AG04450 (cell line): ENCODE data around the gene ZNF746. TPM values are rescaled to one million over a fixed set of nuclear protein-coding genes. Genes with fewer than 3 reads are reported as not detected.

Experiments
- CTCF ChIA-PET: fragments of 300-600, 350-600 bp; formaldehyde crosslinking; extraction: SDS; loops from one replicate; lab custom pipeline; 2022; ENCODE audit warnings: antibody characterized with exemption, inconsistent platforms; lab: Charles Lee
- POLR2A ChIA-PET: fragments of 350-600 bp; formaldehyde crosslinking; extraction: SDS; loops from one replicate; lab custom pipeline; 2021; ENCODE audit warnings: antibody characterized with exemption, inconsistent platforms; lab: Yijun Ruan, JAX
- DNase-seq: peaks from one replicate; pipeline ENCODE4 v3.0.0-alpha.2; 2011; ENCODE audit warnings: low read depth, low spot score
- H3K27ac ChIP-seq: one replicate; pipeline ENCODE4 v1.5.1; 2012; ENCODE audit warnings: low read depth, low read length, control low read depth
- H3K27me3 ChIP-seq: one replicate; pipeline ENCODE4 v1.6.0; 2012; ENCODE audit warnings: low read length; ENCODE audit not compliant: control insufficient read depth, insufficient read depth
- H3K4me3 ChIP-seq: 2 replicates; pipeline ENCODE4 v1.5.1; 2011; ENCODE audit warnings: mild to moderate bottlenecking, low read depth, low read length, control low read depth
- H3K9me3 ChIP-seq: 2 replicates; pipeline ENCODE4 v1.5.1; 2012; ENCODE audit warnings: low read length; ENCODE audit not compliant: control insufficient read depth, insufficient read depth
- CTCF ChIP-seq: IDR thresholded peaks from 2 replicates; pipeline ENCODE4 v1.5.1; 2011; ENCODE audit warnings: low read depth, low read length, control low read depth, inconsistent platforms
- polyA plus RNA-seq: library from polyadenylated mRNA; depleted of rRNA; stranded (reverse); fragments of >200 nt; gene quantifications from 2 replicates; pipeline ENCODE4 v1.2.3, GENCODE V29; 2011

Gene ZNF746
- polyA plus RNA-seq, 1 experiment = 4.6 TPM

- no peaks in the 10 kb centered on the region for H3K9me3 ChIP-seq
- H3K27me3 ChIP-seq = no peaks in the 10 kb centered on the region
- no peak for DNase-seq
- TF ChIP-seq CTCF = no peak
- POLR2A ChIA-PET = interaction anchor here (0.5 kb wide), 1 partner anchor 15 kb away, joined by 4 read pairs; no protein-coding TSS in a partner anchor
- H3K4me3 ChIP-seq = no peak overlapping the region
- no peak overlapping the region for H3K27ac ChIP-seq
- CTCF ChIA-PET = no interaction called here
Measured at GRCh38 chr7:149440222-149440621, 57.4 kb downstream of the ZNF746 start.

GRCh38 chr7:149436358-149436757 is 61.3 kb downstream of the ZNF746 start:
- peaks cover 9% of the 10 kb centered on the region; the same call in 1 of the 2 replicates for H3K9me3 ChIP-seq
- CTCF ChIA-PET = no interaction called here
- DNase-seq = no peak
- TF ChIP-seq CTCF = no peak
- POLR2A ChIA-PET = no interaction called here
- H3K27me3 ChIP-seq = no peaks in the 10 kb centered on the region
- H3K27ac ChIP-seq = no peak overlapping the region
- no peak overlapping the region for H3K4me3 ChIP-seq

GRCh38 chr7:149433124-149433523 is 64.5 kb downstream of the ZNF746 start:
- H3K9me3 ChIP-seq = peaks cover 9% of the 10 kb centered on the region; the same call in 1 of the 2 replicates
- H3K27ac ChIP-seq = no peak overlapping the region
- POLR2A ChIA-PET = no interaction called here
- no peaks in the 10 kb centered on the region for H3K27me3 ChIP-seq
- no peak for TF ChIP-seq CTCF
- CTCF ChIA-PET = no interaction called here
- DNase-seq = no peak
- H3K4me3 ChIP-seq = no peak overlapping the region

GRCh38 chr7:149432121-149432691 is 65.4 kb downstream of the ZNF746 start:
- ChIA-PET CTCF (interaction anchor here (0.5 to 1.6 kb wide), 2 partner anchors 9 to 308 kb away, joined by 4 to 5 read pairs; no protein-coding TSS in a partner anchor), POLR2A (no interaction called here)
- no peak for TF ChIP-seq CTCF
- Histone ChIP-seq H3K27me3 (no peaks in the 10 kb centered on the region), H3K9me3 (peaks cover 9% of the 10 kb centered on the region; the same call in 1 of the 2 replicates), H3K27ac (no peak overlapping the region), H3K4me3 (no peak overlapping the region)
- no peak for DNase-seq

- Histone ChIP-seq H3K27me3 (no peaks in the 10 kb centered on the region), H3K9me3 (peaks cover 9% of the 10 kb centered on the region; the same call in 1 of the 2 replicates), H3K4me3 (no peak overlapping the region), H3K27ac (no peak overlapping the region)
- ChIA-PET CTCF (interaction anchor here (1.6 kb wide), 1 partner anchor 9 kb away, joined by 4 read pairs; no protein-coding TSS in a partner anchor), POLR2A (no interaction called here)
- DNase-seq = no peak
- no peak for TF ChIP-seq CTCF
Measured at GRCh38 chr7:149431486-149432120, 66.0 kb downstream of the ZNF746 start.
